Measurements from ENCODE around the gene NCK2. TPM values are rescaled to one million over a fixed set of nuclear protein-coding genes. Genes with fewer than 3 reads are reported as not detected.
A peak's percentile ranks its signal among the peaks of the same experiment; 100 is the strongest.

Gene NCK2
- total and polyA plus RNA-seq, 12 donors: 18.5 to 45.1 (median 29.0) TPM

- Histone ChIP-seq H3K27ac (peak overlapping the region in 1 of 10 donors; percentile 32), H3K27me3 (no peaks in the 10 kb centered on the region), H3K4me3 (no peak overlapping the region), H3K4me1 (peaks cover 0 to 35% (median 7%) of the 10 kb centered on the region in 9 donors), H3K36me3 (peaks cover 0 to 32% (median 6%) of the 10 kb centered on the region in 9 donors), H3K9me3 (no peaks in the 10 kb centered on the region)
- ATAC-seq (peak in 1 of 8 donors; percentile 33), DNase-seq (no peak)
- WGBS, 2 donors: 84 to 90% methylated on average over 8 of the region's 8 CpGs
- no peak for TF ChIP-seq CTCF (IDR thresholded peaks at IDR 0.05)
- intact Hi-C loops (cut with DNase I): no loop called here
These were observed 114.4 kb downstream of the NCK2 start for GRCh38 chr2:105858868-105859693.

GRCh38 chr2:105859694-105859951, 114.9 kb downstream of the NCK2 start:
- Histone ChIP-seq H3K27ac (peak overlapping the region in 1 of 10 donors; percentile 32), H3K4me1 (peaks cover 0 to 36% (median 9%) of the 10 kb centered on the region in 9 donors), H3K27me3 (no peaks in the 10 kb centered on the region), H3K36me3 (peaks cover 0 to 32% (median 6%) of the 10 kb centered on the region in 9 donors), H3K4me3 (no peak overlapping the region), H3K9me3 (no peaks in the 10 kb centered on the region)
- no peak for DNase-seq
- no peak for ATAC-seq
- 97 to 100% methylated on average over 2 of the region's 2 CpGs for WGBS, 2 donors
- no peak for TF ChIP-seq CTCF (IDR thresholded peaks at IDR 0.05)
- intact Hi-C loops (cut with DNase I): no loop called here

GRCh38 chr2:105860567-105860966, 115.9 kb downstream of the NCK2 start:
- H3K27ac ChIP-seq: no peak overlapping the region
- intact Hi-C loops (cut with DNase I): no loop called here
- H3K4me1 ChIP-seq: peaks cover 0 to 44% (median 17%) of the 10 kb centered on the region in 9 donors
- H3K36me3 ChIP-seq: peaks cover 0 to 25% (median 6%) of the 10 kb centered on the region in 9 donors
- WGBS, 2 donors: 96 to 97% methylated on average over 10 of the region's 10 CpGs
- no peaks in the 10 kb centered on the region for H3K9me3 ChIP-seq
- DNase-seq (no peak), ATAC-seq (no peak)
- H3K27me3 ChIP-seq: no peaks in the 10 kb centered on the region
- no peak for TF ChIP-seq CTCF (IDR thresholded peaks at IDR 0.05)
- no peak overlapping the region for H3K4me3 ChIP-seq

GRCh38 chr2:105861200-105861599, 116.5 kb downstream of the NCK2 start:
- Histone ChIP-seq H3K27me3 (no peaks in the 10 kb centered on the region), H3K4me1 (peaks cover 0 to 50% (median 17%) of the 10 kb centered on the region in 9 donors)

More at GRCh38 chr2:105861200-105861599, 116.5 kb downstream of the NCK2 start:
- TF ChIP-seq CTCF (IDR thresholded peaks at IDR 0.05): no peak
- Histone ChIP-seq H3K9me3 (no peaks in the 10 kb centered on the region), H3K36me3 (peaks cover 0 to 18% (median 2%) of the 10 kb centered on the region in 9 donors), H3K4me3 (no peak overlapping the region), H3K27ac (no peak overlapping the region)
- ATAC-seq (no peak), DNase-seq (no peak)
- WGBS, 2 donors: 82 to 86% methylated on average over 6 to 7 of the region's 7 CpGs
- intact Hi-C loops (cut with DNase I): no loop called here

Measured in heart right ventricle (tissue), 16 donors.